Liver (tissue), 9 donors: ENCODE data around the gene LRRC7. TPM values are rescaled to one million over a fixed set of nuclear protein-coding genes. Genes with fewer than 3 reads are reported as not detected.

Experiments used
- DNase-seq: peaks from one replicate; pipeline ENCODE4 v3.0.0-alpha.2; 2017; ENCODE audit warnings: low spot score
- H3K27ac ChIP-seq, 2 donors: one replicate each; pipeline ENCODE4 v1.7.0; 2013; ENCODE audit warnings: inconsistent platforms in 2 of 2, low read length in 2 of 2, control low read depth in 1 of 2, low read depth in 1 of 2, mild to moderate bottlenecking in 1 of 2
- H3K27me3 ChIP-seq, 4 donors: one replicate each; pipeline versions ENCODE4 v1.6.1 to v1.7.0; 2013; ENCODE audit warnings: low read length in 3 of 4, inconsistent platforms in 1 of 4, mild to moderate bottlenecking in 1 of 4, moderate library complexity in 1 of 4; ENCODE audit not compliant: control insufficient read depth in 4 of 4, insufficient read depth in 4 of 4
- H3K36me3 ChIP-seq, 4 donors: one replicate each; pipeline versions ENCODE4 v1.6.1 to v1.7.0; 2013; ENCODE audit warnings: low read length in 3 of 4, mild to moderate bottlenecking in 3 of 4, low read depth in 1 of 4, moderate library complexity in 1 of 4; ENCODE audit not compliant: control insufficient read depth in 4 of 4, insufficient read depth in 3 of 4
- H3K4me1 ChIP-seq, 4 donors: one replicate each; pipeline versions ENCODE4 v1.6.1 to v1.7.0; 2013; ENCODE audit warnings: low read length in 3 of 4, mild to moderate bottlenecking in 3 of 4, moderate library complexity in 1 of 4; ENCODE audit not compliant: control insufficient read depth in 4 of 4, insufficient read depth in 4 of 4
- H3K4me3 ChIP-seq, 3 donors: one replicate each; pipeline versions ENCODE4 v1.6.1 to v1.7.0; 2013; ENCODE audit warnings: low read length in 3 of 3, control low read depth in 1 of 3, low read depth in 1 of 3, mild to moderate bottlenecking in 1 of 3
- H3K9ac ChIP-seq, 2 donors: one replicate each; pipeline ENCODE4 v1.7.0; 2013; ENCODE audit warnings: low read length in 2 of 2, mild to moderate bottlenecking in 2 of 2, moderate library complexity in 2 of 2, control low read depth in 1 of 2, low read depth in 1 of 2
- H3K9me3 ChIP-seq, 4 donors: one replicate each; pipeline versions ENCODE4 v1.6.1 to v1.7.0; 2013; ENCODE audit warnings: low read length in 3 of 4; ENCODE audit not compliant: control insufficient read depth in 4 of 4
- ATF3 ChIP-seq: IDR thresholded peaks from 2 replicates; pipeline ENCODE4 v1.6.1; 2016; ENCODE audit warnings: antibody characterized with exemption
- CTCF ChIP-seq: fragments of 150-350 bp; IDR thresholded peaks from 2 replicates; pipeline ENCODE4 v1.5.1; 2017; ENCODE audit warnings: improper control_type of control experiment, low read depth, low read length; ENCODE audit not compliant: missing input control
- EGR1 ChIP-seq, 2 donors: IDR thresholded peaks; 2 replicates each; pipeline ENCODE4 v1.6.1; 2016 to 2018; ENCODE audit warnings: antibody characterized with exemption in 2 of 2, low read depth in 2 of 2
- FOXA1 ChIP-seq: IDR thresholded peaks from 2 replicates; pipeline ENCODE4 v1.6.1; 2016; ENCODE audit warnings: antibody characterized with exemption
- FOXA2 ChIP-seq: IDR thresholded peaks from 2 replicates; pipeline ENCODE4 v1.6.1; 2016; ENCODE audit warnings: antibody characterized with exemption
- GABPA ChIP-seq, 2 donors: IDR thresholded peaks in 1 of 2; conservative IDR thresholded peaks in 1 of 2; 2 replicates each; pipeline ENCODE4 v1.6.1; 2016; ENCODE audit warnings: antibody characterized with exemption in 2 of 2, mild to moderate bottlenecking in 1 of 2, moderate library complexity in 1 of 2
- HNF4A ChIP-seq, 2 donors: conservative IDR thresholded peaks; 2 replicates each; pipeline ENCODE4 v1.6.1; 2016; ENCODE audit warnings: antibody characterized with exemption in 2 of 2, mild to moderate bottlenecking in 2 of 2
- HNF4G ChIP-seq: IDR thresholded peaks from 2 replicates; pipeline ENCODE4 v1.6.1; 2016; ENCODE audit warnings: antibody characterized with exemption
- JUND ChIP-seq, 2 donors: IDR thresholded peaks; 2 replicates each; pipeline ENCODE4 v1.6.1; 2016; ENCODE audit warnings: antibody characterized with exemption in 2 of 2
- MAX ChIP-seq: IDR thresholded peaks from 2 replicates; pipeline ENCODE4 v1.6.1; 2016; ENCODE audit warnings: antibody characterized with exemption
- NR2F2 ChIP-seq: IDR thresholded peaks from 2 replicates; pipeline ENCODE4 v1.6.1; 2016; ENCODE audit warnings: antibody characterized with exemption
- RAD21 ChIP-seq, 2 donors: IDR thresholded peaks; 2 replicates each; pipeline ENCODE4 v1.6.1; 2016; ENCODE audit warnings: antibody characterized with exemption in 2 of 2, mild to moderate bottlenecking in 2 of 2
- REST ChIP-seq: IDR thresholded peaks from 2 replicates; pipeline ENCODE4 v1.6.1; 2016; ENCODE audit warnings: antibody characterized with exemption, mild to moderate bottlenecking
- RXRA ChIP-seq, 2 donors: IDR thresholded peaks; 2 replicates each; pipeline ENCODE4 v1.6.1; 2017 to 2018; ENCODE audit warnings: antibody characterized with exemption in 2 of 2, mild to moderate bottlenecking in 1 of 2
- SP1 ChIP-seq: IDR thresholded peaks from 2 replicates; pipeline ENCODE4 v1.6.1; 2018; ENCODE audit warnings: antibody characterized with exemption, mild to moderate bottlenecking
- TAF1 ChIP-seq: conservative IDR thresholded peaks from 2 replicates; pipeline ENCODE4 v1.6.1; 2016; ENCODE audit warnings: antibody characterized with exemption, mild to moderate bottlenecking
- YY1 ChIP-seq: IDR thresholded peaks from 2 replicates; pipeline ENCODE4 v1.6.1; 2016; ENCODE audit warnings: antibody characterized with exemption, mild to moderate bottlenecking
- ZBTB33 ChIP-seq: IDR thresholded peaks from 2 replicates; pipeline ENCODE4 v1.6.1; 2016; ENCODE audit warnings: antibody characterized with exemption
- WGBS: extraction: QIAGEN DNeasy Blood & Tissue Kit; methylation state at CpG from one replicate; pipeline ENCODE4 v1.1.7; 2013; 5-methylcytosine and 5-hydroxymethylcytosine counted together
- polyA plus RNA-seq, 2 donors: library from polyadenylated mRNA; stranded (reverse) in 1 of 2; unstranded in 1 of 2; fragments of 200-250 nt in 1 of 2; fragments of >200 nt in 1 of 2; fragmentation: Nextera tagmentation in 1 of 2; extraction: Ambion mirVana in 1 of 2; gene quantifications; one replicate each; pipeline versions ENCODE4 v1.2.1 to v1.2.3, GENCODE V29; 2013 to 2015
- total RNA-seq, 2 donors: library from RNA; depleted of rRNA; stranded (reverse); fragments of >200 nt; gene quantifications; one replicate each; pipeline ENCODE4 v1.2.3, GENCODE V29; 2014
- donor health status: healthy.
- donor health status: healthy.
- donor health status: healthy.
- donor health status: healthy.
- donor health status: healthy.

The LRRC7 gene
- total and polyA plus RNA-seq, 4 donors, result 0.08 to 1.1 (median 0.67) TPM

GRCh38 chr1:70164350-70164749 is 596.6 kb downstream of the LRRC7 start:
- peaks cover 0 to 16% (median 10%) of the 10 kb centered on the region in 4 donors for H3K36me3 ChIP-seq
- WGBS, result 98% methylated on average over 4 of the region's 4 CpGs
- TF ChIP-seq HNF4G (no peak), FOXA2 (no peak), RXRA (IDR thresholded peaks at IDR 0.05) (no peak), NR2F2 (no peak), HNF4A (conservative IDR thresholded peaks at IDR 0.05) (no peak), GABPA (IDR thresholded peaks at IDR 0.05 in 1 of 2, conservative IDR thresholded peaks at IDR 0.05 in 1 of 2) (no peak), ATF3 (no peak), JUND (IDR thresholded peaks at IDR 0.05) (no peak), SP1 (no peak), EGR1 (IDR thresholded peaks at IDR 0.05; ENCODE audit: low read depth in 2 of 2) (no peak), TAF1 (no peak), YY1 (no peak), RAD21 (IDR thresholded peaks at IDR 0.05) (no peak), FOXA1 (no peak), REST (no peak), CTCF (no peak), ZBTB33 (no peak), MAX (no peak)

More at GRCh38 chr1:70164350-70164749, 596.6 kb downstream of the LRRC7 start:
- H3K27ac ChIP-seq, result no peak overlapping the region
- H3K27me3 ChIP-seq, result no peaks in the 10 kb centered on the region
- no peak overlapping the region for H3K9ac ChIP-seq
- no peaks in the 10 kb centered on the region for H3K4me1 ChIP-seq
- H3K9me3 ChIP-seq, result no peaks in the 10 kb centered on the region
- no peak for DNase-seq
- no peak overlapping the region for H3K4me3 ChIP-seq
